IMR-90 (cell line): ENCODE data around the gene KLK12. TPM values are rescaled to one million over a fixed set of nuclear protein-coding genes. Genes with fewer than 3 reads are reported as not detected.

Experiments
- BHLHE40 ChIP-seq: fragments of 150-350 bp; IDR thresholded peaks from 2 replicates; pipeline ENCODE4 v1.6.1; 2016; ENCODE audit warnings: mild to moderate bottlenecking, low read depth, low read length
- MXI1 ChIP-seq: IDR thresholded peaks from 2 replicates; pipeline ENCODE4 v1.6.1; 2012; ENCODE audit warnings: low read depth, mild to moderate bottlenecking, low read length, moderate library complexity, borderline replicate concordance
- RCOR1 ChIP-seq: IDR thresholded peaks from 2 replicates; pipeline ENCODE4 v1.6.1; 2012; ENCODE audit warnings: mild to moderate bottlenecking, low read length, improper control_type of control experiment; ENCODE audit not compliant: insufficient replicate concordance
- polyA plus RNA-seq, 3 experiments: library from polyadenylated mRNA; depleted of rRNA; stranded (reverse); fragments of >200 nt; gene quantifications; 2 replicates each; pipeline ENCODE4 v1.2.3, GENCODE V29; 2012; ENCODE audit warnings: low replicate concordance in 1 of 3
- total RNA-seq: library from RNA; depleted of rRNA; stranded (reverse); fragments of >200 nt; gene quantifications from 2 replicates; pipeline ENCODE4 v1.2.3, GENCODE V29; 2012
- TF ChIP-seq, protein P1 (sequence below): fragments of 150-350 bp; IDR thresholded peaks from 2 replicates; pipeline ENCODE4 v1.6.1; 2017; ENCODE audit warnings: mild to moderate bottlenecking, antibody characterized with exemption, low read length, low read depth

Gene KLK12
- total and polyA plus RNA-seq, 2 of the 4 experiments (the other 2 are of a cell fraction) = not detected

DNA sequence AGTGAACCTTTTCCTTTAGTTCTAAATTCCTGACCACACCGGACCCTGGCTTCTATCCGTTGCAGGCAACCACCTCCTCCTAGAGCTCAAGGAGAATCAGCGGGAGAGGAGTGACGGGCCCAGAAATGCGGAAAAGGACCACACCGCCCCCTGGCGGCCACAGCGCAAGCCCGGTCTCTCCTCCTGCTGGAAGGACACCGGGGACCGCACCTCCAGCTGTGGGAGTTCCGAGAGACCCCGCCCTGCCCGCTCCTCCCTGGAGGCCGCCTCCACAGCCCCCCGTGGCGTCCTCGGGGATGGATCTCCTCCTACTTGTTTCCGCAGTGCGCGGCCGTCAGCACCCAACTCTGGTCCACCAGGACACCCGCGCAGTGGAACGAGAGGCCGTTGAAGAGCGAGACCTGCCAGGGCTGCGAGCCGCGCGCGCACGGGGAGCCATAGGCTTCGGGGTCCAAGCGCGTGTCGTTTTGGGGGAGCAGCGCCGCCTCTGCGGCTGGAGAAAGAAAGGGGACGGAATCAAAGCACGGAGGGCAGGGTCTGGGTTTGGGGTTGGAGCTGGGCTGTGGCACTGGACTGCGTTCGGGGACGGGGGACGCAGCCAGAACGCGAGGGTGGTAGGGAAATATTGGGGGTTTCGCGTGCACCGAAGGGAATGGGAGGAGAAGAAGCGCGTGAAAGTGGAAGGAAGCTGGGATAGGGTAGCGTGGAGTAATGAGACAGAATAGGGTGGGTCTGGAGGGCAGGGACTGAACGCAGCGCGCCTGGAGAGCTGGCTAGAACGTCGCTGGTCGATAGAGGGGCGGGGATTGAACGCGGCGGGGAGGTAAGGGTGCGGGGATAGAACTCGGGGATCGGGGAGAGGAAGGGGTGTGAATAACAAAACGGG, 17.8 kb downstream of the KLK12 start (continued):
- no peak for TF ChIP-seq RCOR1
- no peak for TF ChIP-seq MXI1
- TF ChIP-seq, protein P1, sequence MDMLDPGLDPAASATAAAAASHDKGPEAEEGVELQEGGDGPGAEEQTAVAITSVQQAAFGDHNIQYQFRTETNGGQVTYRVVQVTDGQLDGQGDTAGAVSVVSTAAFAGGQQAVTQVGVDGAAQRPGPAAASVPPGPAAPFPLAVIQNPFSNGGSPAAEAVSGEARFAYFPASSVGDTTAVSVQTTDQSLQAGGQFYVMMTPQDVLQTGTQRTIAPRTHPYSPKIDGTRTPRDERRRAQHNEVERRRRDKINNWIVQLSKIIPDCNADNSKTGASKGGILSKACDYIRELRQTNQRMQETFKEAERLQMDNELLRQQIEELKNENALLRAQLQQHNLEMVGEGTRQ = no peak
- no peak for TF ChIP-seq BHLHE40
